Measurements from ENCODE around the gene LDLRAD4. TPM values are rescaled to one million over a fixed set of nuclear protein-coding genes. Genes with fewer than 3 reads are reported as not detected.

LDLRAD4 gene
- total RNA-seq, 2 experiments from 2014 or later = 37.3 to 38.5 TPM

- H3K27me3 Mint-ChIP-seq = no peaks in the 10 kb centered on the region
- no peak for DNase-seq
- H3K4me1 Mint-ChIP-seq (ENCODE audit: low read depth) = no peaks in the 10 kb centered on the region
- H3K4me3 Mint-ChIP-seq = no peak overlapping the region
- no peaks in the 10 kb centered on the region for H3K9me3 Mint-ChIP-seq
- ATAC-seq = no peak
- POLR2A ChIA-PET = no interaction called here
- intact Hi-C loops (cut with micrococcal nuclease) = no loop called here
- H3K27ac Mint-ChIP-seq = no peak overlapping the region
- no peaks in the 10 kb centered on the region for H3K36me3 Mint-ChIP-seq (ENCODE audit: low read depth)
- CTCF ChIA-PET = interaction anchor here (1.2 to 1.5 kb wide), 3 partner anchors 28 to 66 kb away, joined by 3 to 5 read pairs (median 4); no protein-coding TSS in a partner anchor
- no peak for TF ChIP-seq CTCF (IDR thresholded peaks at IDR 0.05)
These were observed 31.1 kb upstream of the LDLRAD4 start for GRCh38 chr18:13187498-13187897.

- no peaks in the 10 kb centered on the region for H3K36me3 Mint-ChIP-seq (ENCODE audit: low read depth)
- no peak overlapping the region for H3K4me3 Mint-ChIP-seq
- ChIA-PET CTCF (no interaction called here), POLR2A (interaction anchor here (0.6 kb wide), 1 partner anchor 269 kb away, joined by 3 read pairs; no protein-coding TSS in a partner anchor)
- DNase-seq = no peak
- H3K27ac Mint-ChIP-seq = no peak overlapping the region
- intact Hi-C loops (cut with micrococcal nuclease) = no loop called here
- no peaks in the 10 kb centered on the region for H3K27me3 Mint-ChIP-seq
- H3K4me1 Mint-ChIP-seq (ENCODE audit: low read depth) = peaks cover under 1% of the 10 kb centered on the region
- TF ChIP-seq CTCF (IDR thresholded peaks at IDR 0.05) = no peak
- ATAC-seq = no peak
- no peaks in the 10 kb centered on the region for H3K9me3 Mint-ChIP-seq
These were observed 27.5 kb upstream of the LDLRAD4 start for GRCh38 chr18:13191031-13191430.

GRCh38 chr18:13191779-13192178 lies 26.8 kb upstream of the LDLRAD4 start:
- CTCF ChIA-PET = no interaction called here
- no peak overlapping the region for H3K4me3 Mint-ChIP-seq

GRCh38 chr18:13192970-13193369 lies 25.6 kb upstream of the LDLRAD4 start:
- H3K27ac Mint-ChIP-seq = no peak overlapping the region
- H3K36me3 Mint-ChIP-seq (ENCODE audit: low read depth) = no peaks in the 10 kb centered on the region
- no peak overlapping the region for H3K4me3 Mint-ChIP-seq
- TF ChIP-seq CTCF (IDR thresholded peaks at IDR 0.05) = no peak
- peaks cover 1% of the 10 kb centered on the region for H3K27me3 Mint-ChIP-seq
- H3K4me1 Mint-ChIP-seq (ENCODE audit: low read depth) = peaks cover 2% of the 10 kb centered on the region
- POLR2A ChIA-PET = no interaction called here
- intact Hi-C loops (cut with micrococcal nuclease) = no loop called here
- no peak for DNase-seq
- CTCF ChIA-PET = no interaction called here
- peaks cover 1% of the 10 kb centered on the region for H3K9me3 Mint-ChIP-seq
- no peak for ATAC-seq

More at GRCh38 chr18:13191779-13192178, 26.8 kb upstream of the LDLRAD4 start:
- ATAC-seq = no peak
- peaks cover 1% of the 10 kb centered on the region for H3K9me3 Mint-ChIP-seq
- H3K36me3 Mint-ChIP-seq (ENCODE audit: low read depth) = no peaks in the 10 kb centered on the region
- POLR2A ChIA-PET = no interaction called here
- no peak overlapping the region for H3K27ac Mint-ChIP-seq
- H3K27me3 Mint-ChIP-seq = peaks cover 1% of the 10 kb centered on the region
- DNase-seq = no peak
- intact Hi-C loops (cut with micrococcal nuclease) = no loop called here
- TF ChIP-seq CTCF (IDR thresholded peaks at IDR 0.05) = no peak
- H3K4me1 Mint-ChIP-seq (ENCODE audit: low read depth) = peaks cover 2% of the 10 kb centered on the region

- DNase-seq (no peak), ATAC-seq (no peak)
- ChIA-PET POLR2A (no interaction called here), CTCF (no interaction called here)
- H3K9me3 Mint-ChIP-seq = peaks cover 6% of the 10 kb centered on the region
- H3K27ac Mint-ChIP-seq = no peak overlapping the region
- H3K4me3 Mint-ChIP-seq = no peak overlapping the region
- no peaks in the 10 kb centered on the region for H3K36me3 Mint-ChIP-seq (ENCODE audit: low read depth)
- peaks cover 1% of the 10 kb centered on the region for H3K27me3 Mint-ChIP-seq
- no peak for TF ChIP-seq CTCF (IDR thresholded peaks at IDR 0.05)
- H3K4me1 Mint-ChIP-seq (ENCODE audit: low read depth) = peaks cover 2% of the 10 kb centered on the region
- intact Hi-C loops (cut with micrococcal nuclease) = no loop called here
These were observed 24.3 kb upstream of the LDLRAD4 start for GRCh38 chr18:13194239-13194638.
